HG03571 (cell line): ENCODE measurements around the gene KAT14.
"Not testable (repeated sequence)": the region's sequence is repeated elsewhere in the genome, so short reads cannot be mapped to it uniquely, and the experiment has no call there.

ENCODE experiments used
- ATAC-seq: cut with Tn5 transposase; IDR thresholded peaks from one replicate; pipeline ENCODE4 v1.9.1; 2021; ENCODE audit not compliant: unreplicated experiment

The KAT14 gene

GRCh38 chr20:18218280-18218679 is 80.6 kb downstream of the KAT14 start:
- no peak for ATAC-seq

DNA sequence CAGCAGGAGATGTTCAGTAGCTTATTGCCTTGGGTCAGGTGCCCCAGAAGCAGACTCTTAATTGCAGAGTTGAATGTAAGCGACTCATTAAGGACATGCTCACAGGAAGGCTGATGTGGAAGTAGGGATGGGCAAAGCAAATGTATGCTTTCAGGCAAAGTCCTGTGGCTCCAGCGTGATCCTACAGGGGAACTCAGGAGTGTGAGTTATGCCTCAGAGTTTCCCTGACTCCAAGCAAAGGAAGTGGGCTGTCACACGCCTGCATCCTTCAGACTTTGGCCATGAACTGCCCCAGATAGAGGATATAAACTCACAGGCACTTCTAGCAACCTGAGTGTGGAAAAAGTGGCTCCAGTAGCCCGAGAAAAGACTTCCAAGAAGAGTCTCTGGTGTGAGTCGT is 85.7 kb downstream of the KAT14 start:
- no peak for ATAC-seq

- ATAC-seq = no peak
These were observed 87.4 kb downstream of the KAT14 start for GRCh38 chr20:18224968-18225568.

DNA sequence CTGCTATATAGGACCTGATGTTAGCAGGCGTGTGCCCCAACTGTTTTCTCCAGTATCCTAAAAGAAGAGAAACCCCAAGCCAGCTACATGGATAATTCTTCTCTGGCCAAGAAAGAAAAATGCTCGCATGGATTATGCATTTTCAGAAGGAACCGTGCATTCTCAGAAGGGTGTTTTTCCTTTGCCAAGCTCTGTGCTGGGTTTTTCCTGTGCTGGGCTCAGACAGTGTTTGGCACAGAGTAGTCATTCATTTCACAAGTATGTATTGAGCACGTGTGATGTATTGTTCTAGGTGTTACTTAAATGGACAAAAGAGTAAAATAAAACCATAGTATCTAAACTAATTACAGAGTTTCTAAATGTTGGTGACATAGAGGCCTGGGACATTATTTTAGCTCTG is 88.0 kb downstream of the KAT14 start:
- no peak for ATAC-seq

- not testable (repeated sequence) for ATAC-seq
These were observed 89.1 kb downstream of the KAT14 start for GRCh38 chr20:18226741-18227140.

GRCh38 chr20:18233408-18233943 is 95.8 kb downstream of the KAT14 start:
- no peak for ATAC-seq
